Measurements from ENCODE around the gene TSPAN7.

- TF ChIP-seq EP300 (IDR thresholded peaks at IDR 0.05; ENCODE audit: low read depth) (no peak), POLR2A (IDR thresholded peaks at IDR 0.05) (no peak)
These were observed 120.8 kb downstream of the TSPAN7 start for GRCh38 chrX:38682095-38682494.
